Measurements from ENCODE around the gene SIM1. TPM values are rescaled to one million over a fixed set of nuclear protein-coding genes. Genes with fewer than 3 reads are reported as not detected.

The SIM1 gene
- total RNA-seq, 1 experiment from 2014 or later = 0.13 TPM

DNA sequence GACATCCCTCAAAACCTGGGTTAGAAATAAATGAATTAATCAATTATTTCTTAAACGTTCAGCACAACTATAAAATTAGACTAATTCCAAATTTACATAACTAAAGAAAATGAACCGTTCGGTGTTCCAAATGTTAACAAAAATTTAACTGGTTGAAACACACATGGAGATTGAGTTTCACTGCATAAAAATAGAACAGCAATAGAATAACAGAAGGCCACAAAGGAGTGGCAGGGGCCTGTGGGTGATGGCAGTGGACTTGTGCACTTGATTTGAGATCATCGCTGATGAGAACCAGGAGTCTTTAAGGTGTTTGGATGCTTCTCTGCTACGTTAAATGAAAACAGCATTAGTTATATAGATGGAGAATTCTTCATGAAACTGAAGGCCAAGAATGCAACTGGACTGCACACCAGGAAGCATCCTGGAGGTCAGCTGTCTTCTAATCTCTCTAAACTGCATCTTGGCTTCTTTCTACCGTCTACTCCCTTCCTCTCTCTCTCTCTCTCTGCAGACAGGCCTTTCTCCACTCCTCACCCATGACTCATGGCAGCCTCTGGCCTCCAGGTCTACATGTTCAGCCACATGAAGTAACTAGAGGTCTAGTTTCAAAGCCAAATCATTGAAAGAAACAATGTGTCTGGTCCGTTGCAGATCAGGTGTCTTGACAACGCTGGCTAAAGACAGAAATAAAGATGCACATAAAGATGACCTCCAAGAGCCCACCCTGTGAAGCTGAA is 111.3 kb downstream of the SIM1 start:
- Histone ChIP-seq H3K36me3 (ENCODE audit: low read depth) (no peaks in the 10 kb centered on the region), H3K9me2 (ENCODE audit: insufficient read depth) (no peaks in the 10 kb centered on the region), H3K4me3 (no peak overlapping the region), H3F3A (ENCODE audit: insufficient read depth, low read depth) (no peaks in the 10 kb centered on the region), H2AFZ (no peak overlapping the region), H3K27ac (no peak overlapping the region), H3K4me2 (no peak overlapping the region), H4K20me1 (ENCODE audit: insufficient read depth) (no peaks in the 10 kb centered on the region), H3K9me3 (ENCODE audit: insufficient read depth, low read depth) (no peaks in the 10 kb centered on the region), H3K4me1 (replicated peaks; ENCODE audit: insufficient read depth) (no peaks in the 10 kb centered on the region), H3K79me2 (ENCODE audit: low read depth) (no peaks in the 10 kb centered on the region), H3K27me3 (ENCODE audit: insufficient read depth, low read depth) (no peaks in the 10 kb centered on the region)
- DNase-seq = no peak
- CTCF ChIA-PET = no interaction called here
- POLR2A ChIA-PET (ENCODE audit: unreplicated experiment) = no interaction called here
- TF ChIP-seq EZH2 (IDR thresholded peaks at IDR 0.05; ENCODE audit: low read depth) = no peak
- TF ChIP-seq, protein P1, sequence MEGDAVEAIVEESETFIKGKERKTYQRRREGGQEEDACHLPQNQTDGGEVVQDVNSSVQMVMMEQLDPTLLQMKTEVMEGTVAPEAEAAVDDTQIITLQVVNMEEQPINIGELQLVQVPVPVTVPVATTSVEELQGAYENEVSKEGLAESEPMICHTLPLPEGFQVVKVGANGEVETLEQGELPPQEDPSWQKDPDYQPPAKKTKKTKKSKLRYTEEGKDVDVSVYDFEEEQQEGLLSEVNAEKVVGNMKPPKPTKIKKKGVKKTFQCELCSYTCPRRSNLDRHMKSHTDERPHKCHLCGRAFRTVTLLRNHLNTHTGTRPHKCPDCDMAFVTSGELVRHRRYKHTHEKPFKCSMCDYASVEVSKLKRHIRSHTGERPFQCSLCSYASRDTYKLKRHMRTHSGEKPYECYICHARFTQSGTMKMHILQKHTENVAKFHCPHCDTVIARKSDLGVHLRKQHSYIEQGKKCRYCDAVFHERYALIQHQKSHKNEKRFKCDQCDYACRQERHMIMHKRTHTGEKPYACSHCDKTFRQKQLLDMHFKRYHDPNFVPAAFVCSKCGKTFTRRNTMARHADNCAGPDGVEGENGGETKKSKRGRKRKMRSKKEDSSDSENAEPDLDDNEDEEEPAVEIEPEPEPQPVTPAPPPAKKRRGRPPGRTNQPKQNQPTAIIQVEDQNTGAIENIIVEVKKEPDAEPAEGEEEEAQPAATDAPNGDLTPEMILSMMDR (conservative IDR thresholded peaks at IDR 0.05) = no peak
- intact Hi-C loops (cut with micrococcal nuclease; ENCODE audit: unreplicated experiment) = no loop called here
- BruUV-seq (replicated peaks) = no TSS peak

- Histone ChIP-seq H3F3A (ENCODE audit: insufficient read depth, low read depth) (no peaks in the 10 kb centered on the region), H3K27me3 (ENCODE audit: insufficient read depth, low read depth) (no peaks in the 10 kb centered on the region), H3K9me3 (ENCODE audit: insufficient read depth, low read depth) (no peaks in the 10 kb centered on the region), H3K4me2 (no peak overlapping the region), H3K27ac (no peak overlapping the region), H4K20me1 (ENCODE audit: insufficient read depth) (no peaks in the 10 kb centered on the region), H3K4me3 (no peak overlapping the region), H3K36me3 (ENCODE audit: low read depth) (no peaks in the 10 kb centered on the region), H2AFZ (no peak overlapping the region), H3K9me2 (ENCODE audit: insufficient read depth) (no peaks in the 10 kb centered on the region), H3K4me1 (replicated peaks; ENCODE audit: insufficient read depth) (no peaks in the 10 kb centered on the region), H3K79me2 (ENCODE audit: low read depth) (no peaks in the 10 kb centered on the region)
- CTCF ChIA-PET = no interaction called here
- BruUV-seq (replicated peaks) = no TSS peak
- TF ChIP-seq EZH2 (IDR thresholded peaks at IDR 0.05; ENCODE audit: low read depth) = no peak
- TF ChIP-seq, protein P1 (conservative IDR thresholded peaks at IDR 0.05) = no peak
- no peak for DNase-seq
- POLR2A ChIA-PET (ENCODE audit: unreplicated experiment) = no interaction called here
- intact Hi-C loops (cut with micrococcal nuclease; ENCODE audit: unreplicated experiment) = no loop called here
Observed at GRCh38 chr6:100350139-100350538, 114.6 kb downstream of the SIM1 start.

- no peaks in the 10 kb centered on the region for H4K20me1 ChIP-seq (ENCODE audit: insufficient read depth)
- no peak for TF ChIP-seq EZH2 (IDR thresholded peaks at IDR 0.05; ENCODE audit: low read depth)
- TF ChIP-seq, protein P1 (conservative IDR thresholded peaks at IDR 0.05) = no peak
- H3K27ac ChIP-seq = no peak overlapping the region
- ChIA-PET CTCF (no interaction called here), POLR2A (ENCODE audit: unreplicated experiment) (no interaction called here)
- no peak overlapping the region for H3K4me2 ChIP-seq
- no peaks in the 10 kb centered on the region for H3K79me2 ChIP-seq (ENCODE audit: low read depth)
- no peaks in the 10 kb centered on the region for H3K27me3 ChIP-seq (ENCODE audit: insufficient read depth, low read depth)
- intact Hi-C loops (cut with micrococcal nuclease; ENCODE audit: unreplicated experiment) = loop anchor here (5.0 kb wide), 2 partner anchors 123 to 147 kb away; no protein-coding TSS in a partner anchor
- no peak for DNase-seq
- H2AFZ ChIP-seq = no peak overlapping the region
- H3F3A ChIP-seq (ENCODE audit: insufficient read depth, low read depth) = no peaks in the 10 kb centered on the region
- no peaks in the 10 kb centered on the region for H3K9me3 ChIP-seq (ENCODE audit: insufficient read depth, low read depth)
- H3K9me2 ChIP-seq (ENCODE audit: insufficient read depth) = no peaks in the 10 kb centered on the region
- no peaks in the 10 kb centered on the region for H3K36me3 ChIP-seq (ENCODE audit: low read depth)
- no peaks in the 10 kb centered on the region for H3K4me1 ChIP-seq (replicated peaks; ENCODE audit: insufficient read depth)
- H3K4me3 ChIP-seq = no peak overlapping the region
- no TSS peak for BruUV-seq (replicated peaks)
Observed at GRCh38 chr6:100349366-100349765, 115.4 kb downstream of the SIM1 start.
